Spleen (tissue), 7 donors: Measurements from ENCODE around the gene AGMO.

Experiments used
- POLR2A ChIP-seq, 3 donors: fragments of 450-650 bp; IDR thresholded peaks; one replicate each; pipeline ENCODE4 v1.5.1; 2017; ENCODE audit warnings: antibody characterized with exemption in 3 of 3, mild to moderate bottlenecking in 1 of 3
- POLR2AphosphoS5 ChIP-seq, 3 donors: sonication (generic); formaldehyde crosslinking; IDR thresholded peaks; one replicate each; pipeline ENCODE4 v1.5.1; 2017; ENCODE audit warnings: antibody characterized with exemption in 3 of 3
- TF ChIP-seq, protein P1 (sequence below), 11 experiments: fragments of 200-600 bp in 7 of 11; fragments of 450-650 bp in 4 of 11; sonication (generic) in 4 of 11; IDR thresholded peaks in 8 of 11; conservative IDR thresholded peaks in 3 of 11; 1 replicate in 7 of 11; 2 replicates in 4 of 11; pipeline versions ENCODE4 v1.4.0 to v1.8.0; 2016 to 2021; ENCODE audit warnings: antibody characterized with exemption in 11 of 11, inconsistent platforms in 4 of 11, mild to moderate bottlenecking in 1 of 11
- donor health status: DM: no; HTN: no; CAD: no; lungs with moderate emphysema.
- donor health status: DM: no; HTN: no; CAD: no.
- donor health status: DM: no; HTN: no; CAD: no.

DNA sequence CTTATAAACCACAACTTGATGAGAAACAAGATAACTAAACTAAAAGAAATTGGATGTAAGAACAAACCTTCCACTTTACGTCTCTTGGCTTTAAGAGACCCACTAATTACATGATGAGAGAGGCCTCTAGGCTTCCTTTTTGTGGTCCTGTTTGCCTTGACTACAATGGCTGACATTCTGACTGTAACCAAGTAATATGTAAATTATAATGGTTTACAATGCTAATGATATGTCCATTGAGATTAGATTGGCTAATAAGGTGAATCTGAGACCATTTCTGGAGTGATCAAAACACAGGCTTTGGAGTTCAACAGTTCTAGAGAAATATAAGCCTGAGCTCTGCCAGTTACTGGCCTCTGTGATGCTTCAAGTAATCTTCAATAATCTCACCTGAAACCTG, 39.4 kb upstream of the AGMO start:
- TF ChIP-seq POLR2AphosphoS5 (IDR thresholded peaks at IDR 0.05) = no peak
- no peak for TF ChIP-seq POLR2A (IDR thresholded peaks at IDR 0.05)
- TF ChIP-seq, protein P1, sequence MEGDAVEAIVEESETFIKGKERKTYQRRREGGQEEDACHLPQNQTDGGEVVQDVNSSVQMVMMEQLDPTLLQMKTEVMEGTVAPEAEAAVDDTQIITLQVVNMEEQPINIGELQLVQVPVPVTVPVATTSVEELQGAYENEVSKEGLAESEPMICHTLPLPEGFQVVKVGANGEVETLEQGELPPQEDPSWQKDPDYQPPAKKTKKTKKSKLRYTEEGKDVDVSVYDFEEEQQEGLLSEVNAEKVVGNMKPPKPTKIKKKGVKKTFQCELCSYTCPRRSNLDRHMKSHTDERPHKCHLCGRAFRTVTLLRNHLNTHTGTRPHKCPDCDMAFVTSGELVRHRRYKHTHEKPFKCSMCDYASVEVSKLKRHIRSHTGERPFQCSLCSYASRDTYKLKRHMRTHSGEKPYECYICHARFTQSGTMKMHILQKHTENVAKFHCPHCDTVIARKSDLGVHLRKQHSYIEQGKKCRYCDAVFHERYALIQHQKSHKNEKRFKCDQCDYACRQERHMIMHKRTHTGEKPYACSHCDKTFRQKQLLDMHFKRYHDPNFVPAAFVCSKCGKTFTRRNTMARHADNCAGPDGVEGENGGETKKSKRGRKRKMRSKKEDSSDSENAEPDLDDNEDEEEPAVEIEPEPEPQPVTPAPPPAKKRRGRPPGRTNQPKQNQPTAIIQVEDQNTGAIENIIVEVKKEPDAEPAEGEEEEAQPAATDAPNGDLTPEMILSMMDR (IDR thresholded peaks at IDR 0.05 in 8 of 11, conservative IDR thresholded peaks at IDR 0.05 in 3 of 11) = no peak
